HCT116 (cell line): ENCODE data around the gene RASSF5. TPM values are rescaled to one million over a fixed set of nuclear protein-coding genes. Genes with fewer than 3 reads are reported as not detected.

Experiments
- ATAC-seq: fragments of 200-7000 bp; cut with Tn5 transposase; 2 replicates; pipeline ENCODE4 v1.9.1; 2020; ENCODE audit warnings: mild to moderate bottlenecking, moderate library complexity
- BruUV-seq: library from RNA; stranded (reverse); fragments of 400-500 nt; replicated peaks from 2 replicates; lab custom pipeline; 2021; lab: Mats Ljungman, UMichigan
- CTCF ChIA-PET: fragments of 300-600 bp; sonication (Branson Sonifier 250); formaldehyde crosslinking; loops from one replicate; lab custom pipeline; 2021; ENCODE audit warnings: antibody characterized with exemption; lab: Charles Lee
- POLR2A ChIA-PET: fragments of 300-600, 350-600 bp; sonication (Branson Sonifier 250); formaldehyde crosslinking; loops from one replicate; lab custom pipeline; 2021; ENCODE audit warnings: antibody characterized with exemption; lab: Charles Lee
- RAD21 ChIA-PET, 2 experiments: fragments of 300-600 bp; sonication (Branson Sonifier 250); formaldehyde crosslinking; loops; one replicate each; lab custom pipeline; 2023; ENCODE audit warnings: low total read pairs in 2 of 2; ENCODE audit not compliant: uncharacterized antibody in 2 of 2, unreplicated experiment in 2 of 2, low non-redundant PET in 1 of 2; lab: Charles Lee
- DNase-seq: peaks from one replicate; pipeline ENCODE4 v3.0.0-alpha.2; 2010; ENCODE audit warnings: low read depth, low spot score
- H2AFZ ChIP-seq: fragments of 200-600 bp; shearing (Covaris generic), sonication (generic); 2 replicates; pipeline ENCODE4 v1.6.1; 2017; ENCODE audit warnings: low read depth, mixed run types, mixed read lengths, antibody characterized with exemption, low read length; ENCODE audit not compliant: poor library complexity, severe bottlenecking
- H3K27ac ChIP-seq: 2 replicates; pipeline ENCODE4 v1.5.1; 2012; ENCODE audit warnings: low read depth, low read length
- H3K27me3 ChIP-seq: fragments of 200-600 bp; sonication (generic); 2 replicates; pipeline ENCODE4 v1.6.1; 2016; ENCODE audit warnings: mixed run types, low read length, mixed read lengths; ENCODE audit not compliant: insufficient read depth
- H3K36me3 ChIP-seq, 2 experiments: fragments of 200-500 bp in 1 of 2; fragments of 200-600 bp in 1 of 2; sonication (Bioruptor generic) in 1 of 2; sonication (generic) in 1 of 2; 2 replicates each; pipeline versions ENCODE4 v1.5.1 to v1.6.1; 2014 to 2016; ENCODE audit warnings: low read length in 2 of 2, inconsistent platforms in 1 of 2, mixed read lengths in 1 of 2, mixed run types in 1 of 2; ENCODE audit not compliant: insufficient read depth in 2 of 2, control insufficient read depth in 1 of 2
- H3K4me1 ChIP-seq, 2 experiments: fragments of 200-600 bp in 1 of 2; sonication (generic) in 1 of 2; 2 replicates each; pipeline versions ENCODE4 v1.5.1 to v1.6.1; 2012 to 2017; ENCODE audit warnings: low read length in 2 of 2, inconsistent platforms in 1 of 2, mild to moderate bottlenecking in 1 of 2, mixed read lengths in 1 of 2, mixed run types in 1 of 2, moderate library complexity in 1 of 2; ENCODE audit not compliant: insufficient read depth in 2 of 2, control insufficient read depth in 1 of 2
- H3K4me2 ChIP-seq: fragments of 200-600 bp; sonication (generic); 2 replicates; pipeline ENCODE4 v1.6.1; 2017; ENCODE audit warnings: mixed run types, low read length, mixed read lengths
- H3K4me3 ChIP-seq, 2 experiments: fragments of 200-600 bp in 1 of 2; sonication (generic) in 1 of 2; replicated peaks in 1 of 2; 2 replicates each; pipeline ENCODE4 v1.5.1; 2011 to 2016; ENCODE audit warnings: low read length in 2 of 2, control low read depth in 1 of 2, low read depth in 1 of 2, mild to moderate bottlenecking in 1 of 2, mixed read lengths in 1 of 2, mixed run types in 1 of 2
- H3K79me2 ChIP-seq: fragments of 200-600 bp; sonication (generic); 2 replicates; pipeline ENCODE4 v1.6.1; 2017; ENCODE audit warnings: mild to moderate bottlenecking, mixed run types, low read length, moderate library complexity, mixed read lengths; ENCODE audit not compliant: insufficient read depth
- H3K9ac ChIP-seq: fragments of 200-600 bp; sonication (generic); 2 replicates; pipeline ENCODE4 v1.6.1; 2016; ENCODE audit warnings: low read length, mixed read lengths
- H3K9me2 ChIP-seq: fragments of 200-600 bp; sonication (generic), shearing (Covaris generic); 2 replicates; pipeline ENCODE4 v1.6.1; 2017; ENCODE audit warnings: mixed run types, mild to moderate bottlenecking, moderate library complexity; ENCODE audit not compliant: insufficient read depth
- H3K9me3 ChIP-seq, 2 experiments: fragments of 200-500 bp in 1 of 2; fragments of 200-600 bp in 1 of 2; sonication (Bioruptor generic) in 1 of 2; sonication (generic) in 1 of 2; 2 replicates each; pipeline ENCODE4 v1.6.1; 2014 to 2017; ENCODE audit warnings: low read length in 2 of 2, mixed read lengths in 2 of 2, inconsistent platforms in 1 of 2, low read depth in 1 of 2, mild to moderate bottlenecking in 1 of 2, mixed run types in 1 of 2, moderate library complexity in 1 of 2; ENCODE audit not compliant: control insufficient read depth in 1 of 2, insufficient read depth in 1 of 2
- H4K20me1 ChIP-seq: fragments of 200-600 bp; sonication (generic), shearing (Covaris generic); 2 replicates; pipeline ENCODE4 v1.6.1; 2017; ENCODE audit warnings: mixed run types, mild to moderate bottlenecking, moderate library complexity; ENCODE audit not compliant: insufficient read depth
- CEBPB ChIP-seq: IDR thresholded peaks from 2 replicates; pipeline ENCODE4 v1.6.1; 2012; ENCODE audit warnings: low read depth
- EGR1 ChIP-seq: IDR thresholded peaks from 2 replicates; pipeline ENCODE4 v1.6.1; 2012; ENCODE audit warnings: low read depth
- ELF1 ChIP-seq: IDR thresholded peaks from 2 replicates; pipeline ENCODE4 v1.6.1; 2012; ENCODE audit warnings: low read depth, borderline replicate concordance
- POLR2AphosphoS5 ChIP-seq: IDR thresholded peaks from 2 replicates; pipeline ENCODE4 v1.6.1; 2011; ENCODE audit warnings: mild to moderate bottlenecking, low read depth, low read length, moderate library complexity
- REST ChIP-seq: IDR thresholded peaks from 2 replicates; pipeline ENCODE4 v1.6.1; 2012; ENCODE audit warnings: low read depth
- YY1 ChIP-seq: IDR thresholded peaks from 2 replicates; pipeline ENCODE4 v1.6.1; 2011; ENCODE audit warnings: low read length, low read depth, moderate library complexity, mild to moderate bottlenecking; ENCODE audit not compliant: insufficient replicate concordance; ENCODE audit errors: extremely low read depth
- ZBTB33 ChIP-seq: IDR thresholded peaks from 2 replicates; pipeline ENCODE4 v1.6.1; 2011; ENCODE audit warnings: mild to moderate bottlenecking, low read length, moderate library complexity; ENCODE audit not compliant: insufficient replicate concordance; ENCODE audit errors: extremely low read depth
- intact Hi-C: fragments of 100-400 bp; cut with micrococcal nuclease; formaldehyde crosslinking; loops from 2 replicates; pipeline ENCODE4 v1.10.0; 2022
- total RNA-seq: library from RNA; stranded (reverse); gene quantifications from one replicate; pipeline ENCODE4 v1.2.1, GENCODE V29; 2021; ENCODE audit not compliant: unreplicated experiment

Gene RASSF5
- total RNA-seq, 1 experiment from 2014 or later: 5.4 TPM

DNA sequence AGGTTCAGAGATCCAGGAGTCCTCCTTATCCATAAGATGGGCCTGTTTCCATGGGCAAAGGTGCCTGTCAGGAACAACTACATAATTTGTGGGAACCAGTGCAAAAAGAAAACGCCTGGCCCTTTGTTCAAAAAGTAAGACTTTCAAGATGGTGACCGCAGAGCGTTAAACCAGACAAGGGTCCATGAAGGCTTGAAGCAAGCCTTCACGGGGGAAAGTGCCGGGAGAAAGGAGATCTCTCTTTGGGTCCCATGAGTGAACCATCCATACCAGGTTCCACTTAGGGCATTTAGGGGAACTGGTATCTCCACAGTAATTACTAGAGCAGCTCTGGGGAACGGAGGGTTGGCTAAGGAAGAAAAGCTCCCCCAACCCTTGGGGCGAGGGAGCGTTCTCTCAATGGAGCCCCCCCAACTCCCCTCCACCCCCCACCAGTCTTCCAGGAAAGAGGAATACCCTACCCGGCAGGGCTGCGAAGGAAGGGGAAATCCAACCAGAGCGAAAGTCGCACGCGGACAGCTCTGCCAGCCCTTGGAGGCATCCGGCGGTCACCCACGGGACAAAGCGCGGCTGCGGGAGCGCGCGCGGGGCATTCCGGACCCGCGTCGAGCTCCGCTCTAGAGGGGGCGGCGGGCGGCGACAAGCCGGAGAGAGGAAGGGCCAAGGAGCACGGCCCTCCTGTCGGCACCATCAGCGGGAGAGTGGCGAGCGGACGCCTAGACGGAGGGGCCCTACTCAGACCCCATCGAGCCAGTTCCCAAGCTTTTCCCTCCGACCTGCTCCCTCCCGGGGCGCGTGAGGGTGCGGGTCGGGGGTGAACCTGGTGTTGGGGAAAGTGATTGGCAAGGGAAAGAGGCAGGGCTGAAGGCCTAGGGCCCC lies 687 bp upstream of the RASSF5 start:
- H3K4me3 ChIP-seq: peak overlapping the region; percentile 40 to 55
- no peak overlapping the region for H3K9ac ChIP-seq
- no peak for TF ChIP-seq REST
- no peak for TF ChIP-seq ELF1
- TF ChIP-seq YY1: no peak
- TF ChIP-seq ZBTB33: no peak
- no peak for TF ChIP-seq CEBPB
- TF ChIP-seq POLR2AphosphoS5: no peak
- no peak for TF ChIP-seq EGR1
- intact Hi-C loops: no loop called here
- H4K20me1 ChIP-seq: no peaks in the 10 kb centered on the region
- H3K9me3 ChIP-seq: no peaks in the 10 kb centered on the region
- ChIA-PET POLR2A (no interaction called here), RAD21 (no interaction called here), CTCF (no interaction called here)
- BruUV-seq: no TSS peak
- H2AFZ ChIP-seq: peak overlapping the region; percentile 32
- H3K27me3 ChIP-seq: no peaks in the 10 kb centered on the region
- no peaks in the 10 kb centered on the region for H3K9me2 ChIP-seq
- no peak overlapping the region for H3K27ac ChIP-seq
- peak overlapping the region; percentile 72 for H3K4me2 ChIP-seq
- H3K4me1 ChIP-seq: peaks cover 23 to 67% of the 10 kb centered on the region in 2 experiments
- DNase-seq (no peak), ATAC-seq (no peak)
- H3K36me3 ChIP-seq: no peaks in the 10 kb centered on the region
- no peaks in the 10 kb centered on the region for H3K79me2 ChIP-seq
